Measurements from ENCODE around the gene PLLP. TPM values are rescaled to one million over a fixed set of nuclear protein-coding genes. Genes with fewer than 3 reads are reported as not detected.

Gene PLLP
- total RNA-seq, 2 donors from 2014 or later = 11.6 to 16.7 TPM

DNA sequence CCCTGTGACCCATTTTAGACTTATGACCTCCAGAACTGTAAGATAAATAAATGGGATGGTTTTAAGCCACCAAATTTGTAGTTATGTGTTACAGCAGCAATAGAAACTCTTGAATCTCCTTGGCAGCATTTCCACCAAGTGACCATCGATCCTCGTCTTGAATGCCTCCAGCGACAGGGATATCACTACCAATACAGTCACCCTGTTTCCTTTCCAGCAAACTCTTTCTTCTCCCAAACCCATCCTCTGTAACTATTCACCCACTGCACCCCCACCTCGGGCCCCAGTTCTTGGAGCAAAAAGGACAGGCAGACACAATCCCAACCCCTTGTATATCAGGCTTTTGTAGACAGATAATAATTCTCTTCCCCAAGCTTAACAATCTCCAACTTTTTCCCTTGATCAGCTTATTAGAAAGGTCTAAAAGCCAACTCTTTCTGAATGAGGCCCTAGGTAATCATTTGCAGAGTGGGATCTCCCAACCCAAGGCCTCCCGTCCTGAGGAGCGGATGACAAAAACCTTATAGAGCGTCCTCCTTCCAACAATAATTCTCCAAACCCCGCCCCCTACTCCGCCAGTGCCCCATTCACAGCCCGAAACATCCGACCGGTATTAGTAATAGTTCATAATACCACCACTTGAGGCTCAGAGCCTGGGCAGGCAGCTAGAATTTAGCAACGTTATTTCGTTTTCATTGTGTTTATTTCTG is 14.7 kb upstream of the PLLP start:
- Histone ChIP-seq H3K27ac (peak overlapping the region; percentile 92), H3K27me3 (no peaks in the 10 kb centered on the region), H3K4me1 (peaks cover 10% of the 10 kb centered on the region), H3K9me3 (no peaks in the 10 kb centered on the region), H3K9ac (ENCODE audit: low read depth in 2 of 2, low read length in 2 of 2) (peak overlapping the region; percentile 65 to 74), H3K4me3 (peak overlapping the region; percentile 30), H3K36me3 (no peaks in the 10 kb centered on the region)
- peak; percentile 68 for DNase-seq
- intact Hi-C loops (cut with DNase I) = loop anchor here (5.0 kb wide), 1 partner anchor 212 kb away; no protein-coding TSS in a partner anchor
- TF ChIP-seq, protein P1, sequence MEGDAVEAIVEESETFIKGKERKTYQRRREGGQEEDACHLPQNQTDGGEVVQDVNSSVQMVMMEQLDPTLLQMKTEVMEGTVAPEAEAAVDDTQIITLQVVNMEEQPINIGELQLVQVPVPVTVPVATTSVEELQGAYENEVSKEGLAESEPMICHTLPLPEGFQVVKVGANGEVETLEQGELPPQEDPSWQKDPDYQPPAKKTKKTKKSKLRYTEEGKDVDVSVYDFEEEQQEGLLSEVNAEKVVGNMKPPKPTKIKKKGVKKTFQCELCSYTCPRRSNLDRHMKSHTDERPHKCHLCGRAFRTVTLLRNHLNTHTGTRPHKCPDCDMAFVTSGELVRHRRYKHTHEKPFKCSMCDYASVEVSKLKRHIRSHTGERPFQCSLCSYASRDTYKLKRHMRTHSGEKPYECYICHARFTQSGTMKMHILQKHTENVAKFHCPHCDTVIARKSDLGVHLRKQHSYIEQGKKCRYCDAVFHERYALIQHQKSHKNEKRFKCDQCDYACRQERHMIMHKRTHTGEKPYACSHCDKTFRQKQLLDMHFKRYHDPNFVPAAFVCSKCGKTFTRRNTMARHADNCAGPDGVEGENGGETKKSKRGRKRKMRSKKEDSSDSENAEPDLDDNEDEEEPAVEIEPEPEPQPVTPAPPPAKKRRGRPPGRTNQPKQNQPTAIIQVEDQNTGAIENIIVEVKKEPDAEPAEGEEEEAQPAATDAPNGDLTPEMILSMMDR (IDR thresholded peaks at IDR 0.05) = no peak

- H3K36me3 ChIP-seq = no peaks in the 10 kb centered on the region
- peaks cover 4% of the 10 kb centered on the region for H3K4me1 ChIP-seq
- H3K27ac ChIP-seq = no peak overlapping the region
- H3K9me3 ChIP-seq = no peaks in the 10 kb centered on the region
- TF ChIP-seq, protein P1 (IDR thresholded peaks at IDR 0.05) = no peak
- H3K27me3 ChIP-seq = no peaks in the 10 kb centered on the region
- H3K4me3 ChIP-seq = no peak overlapping the region
- no peak for DNase-seq
- intact Hi-C loops (cut with DNase I) = loop anchor here (5.0 kb wide), 1 partner anchor 211 kb away; no protein-coding TSS in a partner anchor
- H3K9ac ChIP-seq (ENCODE audit: low read depth in 2 of 2, low read length in 2 of 2) = no peak overlapping the region
Measured at GRCh38 chr16:57297856-57298255, 13.4 kb upstream of the PLLP start.

- Histone ChIP-seq H3K4me1 (no peaks in the 10 kb centered on the region), H3K4me3 (no peak overlapping the region), H3K27ac (no peak overlapping the region), H3K9me3 (no peaks in the 10 kb centered on the region), H3K36me3 (no peaks in the 10 kb centered on the region), H3K27me3 (no peaks in the 10 kb centered on the region), H3K9ac (ENCODE audit: low read depth in 2 of 2, low read length in 2 of 2) (no peak overlapping the region)
- TF ChIP-seq, protein P1 (IDR thresholded peaks at IDR 0.05) = no peak
- DNase-seq = no peak
- intact Hi-C loops (cut with DNase I) = no loop called here
Measured at GRCh38 chr16:57289391-57290257, 5.2 kb upstream of the PLLP start.

- intact Hi-C loops (cut with DNase I) = no loop called here
- no peaks in the 10 kb centered on the region for H3K36me3 ChIP-seq
- no peak overlapping the region for H3K27ac ChIP-seq
- no peak overlapping the region for H3K4me3 ChIP-seq
- peaks cover 5% of the 10 kb centered on the region for H3K4me1 ChIP-seq
- no peaks in the 10 kb centered on the region for H3K9me3 ChIP-seq
- no peak overlapping the region for H3K9ac ChIP-seq (ENCODE audit: low read depth in 2 of 2, low read length in 2 of 2)
- no peak for DNase-seq
- TF ChIP-seq, protein P1 (IDR thresholded peaks at IDR 0.05) = no peak
- no peaks in the 10 kb centered on the region for H3K27me3 ChIP-seq
Measured at GRCh38 chr16:57285379-57285778, 907 bp upstream of the PLLP start.

DNA sequence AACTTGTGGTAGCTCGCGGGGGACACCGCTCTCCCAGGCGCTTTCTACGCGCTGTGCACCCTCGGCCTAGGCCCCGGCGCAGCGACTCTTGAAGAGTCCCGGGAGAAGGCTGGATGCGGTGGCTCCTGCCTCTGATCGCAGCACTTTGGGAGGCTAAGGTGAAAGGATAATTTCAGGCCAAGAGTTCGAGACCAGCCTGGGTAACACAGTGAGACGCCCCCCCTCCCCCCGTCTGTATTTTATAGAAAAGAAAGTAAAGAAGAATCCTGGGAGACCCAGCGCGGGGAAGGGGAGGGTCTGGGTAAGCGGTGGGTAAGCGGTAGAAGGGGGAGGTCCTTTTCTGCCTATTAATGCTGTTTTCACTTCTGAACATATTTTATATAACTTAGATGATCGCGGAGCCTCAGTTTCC is 486 bp upstream of the PLLP start:
- Histone ChIP-seq H3K4me1 (peaks cover 5% of the 10 kb centered on the region), H3K27ac (no peak overlapping the region), H3K4me3 (peak overlapping the region; percentile 57), H3K9me3 (no peaks in the 10 kb centered on the region), H3K36me3 (no peaks in the 10 kb centered on the region), H3K27me3 (no peaks in the 10 kb centered on the region), H3K9ac (ENCODE audit: low read depth in 2 of 2, low read length in 2 of 2) (peak overlapping the region; percentile 12 to 52)
- no peak for DNase-seq
- intact Hi-C loops (cut with DNase I) = no loop called here
- TF ChIP-seq, protein P1 (IDR thresholded peaks at IDR 0.05) = no peak
